B cell (primary cell): ENCODE measurements around the gene NEK6. TPM values are rescaled to one million over a fixed set of nuclear protein-coding genes. Genes with fewer than 3 reads are reported as not detected.
A peak's percentile ranks its signal among the peaks of the same experiment; 100 is the strongest.

Experiments
- ATAC-seq: fragments of 200-7000 bp; cut with Tn5 transposase; one replicate; pipeline ENCODE4 v1.10.0; 2021; ENCODE audit warnings: low read depth, mild to moderate bottlenecking, moderate number of reproducible peaks, moderate library complexity
- CTCF ChIA-PET: fragments of 350-600 bp; sonication (Branson Sonifier 250); formaldehyde crosslinking; loops from one replicate; lab custom pipeline; 2021; ENCODE audit warnings: antibody characterized with exemption, inconsistent platforms; lab: Charles Lee
- POLR2A ChIA-PET: fragments of 350-600 bp; sonication (Branson Sonifier 250); formaldehyde crosslinking; loops from one replicate; lab custom pipeline; 2021; ENCODE audit warnings: antibody characterized with exemption; lab: Charles Lee
- DNase-seq: peaks from one replicate; pipeline ENCODE4 v3.0.0; 2013
- H2AFZ ChIP-seq: 2 replicates; pipeline ENCODE4 v1.6.1; 2012; ENCODE audit warnings: mild to moderate bottlenecking, low read depth, low read length; ENCODE audit not compliant: insufficient read depth, poor library complexity, severe bottlenecking
- H3K27ac ChIP-seq, 2 donors: 1 replicate in 1 of 2; 2 replicates in 1 of 2; pipeline ENCODE4 v1.5.1; 2012 to 2013; ENCODE audit warnings: low read length in 2 of 2, mild to moderate bottlenecking in 2 of 2, moderate library complexity in 1 of 2
- H3K27me3 ChIP-seq, 4 experiments: fragments of 200-600 bp in 1 of 4; sonication (generic) in 1 of 4; replicated peaks in 1 of 4; 1 replicate in 2 of 4; 2 replicates in 2 of 4; pipeline versions ENCODE4 v1.6.1 to v1.7.0; 2013 to 2016; ENCODE audit warnings: low read length in 3 of 4, mild to moderate bottlenecking in 2 of 4, mixed read lengths in 1 of 4, moderate library complexity in 1 of 4; ENCODE audit not compliant: insufficient read depth in 4 of 4, control insufficient read depth in 3 of 4; ENCODE audit errors: control extremely low read depth in 1 of 4
- H3K36me3 ChIP-seq, 2 experiments: replicated peaks in 1 of 2; 1 replicate in 1 of 2; 2 replicates in 1 of 2; pipeline versions ENCODE4 v1.6.1 to v1.7.1; 2013; ENCODE audit warnings: low read length in 1 of 2; ENCODE audit not compliant: insufficient read depth in 2 of 2, control insufficient read depth in 1 of 2; ENCODE audit errors: control extremely low read depth in 1 of 2, extremely low read depth in 1 of 2
- H3K4me1 ChIP-seq, 2 donors: fragments of 200-600 bp in 1 of 2; sonication (generic) in 1 of 2; 1 replicate in 1 of 2; 2 replicates in 1 of 2; pipeline versions ENCODE4 v1.5.1 to v1.6.1; 2013 to 2017; ENCODE audit warnings: low read length in 2 of 2; ENCODE audit not compliant: control insufficient read depth in 2 of 2, insufficient read depth in 2 of 2
- H3K4me2 ChIP-seq: replicated peaks from 2 replicates; pipeline ENCODE3; 2012; ENCODE audit warnings: mild to moderate bottlenecking, low read depth, low read length; ENCODE audit not compliant: poor library complexity, severe bottlenecking
- H3K4me3 ChIP-seq, 5 experiments: fragments of 200-600 bp in 1 of 5; sonication (generic) in 1 of 5; 1 replicate in 3 of 5; 2 replicates in 2 of 5; pipeline versions ENCODE4 v1.5.1 to v1.7.0; 2011 to 2016; ENCODE audit warnings: low read length in 4 of 5, mild to moderate bottlenecking in 4 of 5, low read depth in 2 of 5, control low read depth in 1 of 5, moderate library complexity in 1 of 5; ENCODE audit not compliant: insufficient read depth in 1 of 5; ENCODE audit errors: control extremely low read depth in 1 of 5, extremely low read depth in 1 of 5
- H3K79me2 ChIP-seq: fragments of 200-600 bp; sonication (generic); one replicate; pipeline ENCODE4 v1.6.0; 2016; ENCODE audit warnings: low read length; ENCODE audit not compliant: control insufficient read depth, insufficient read depth
- H3K9ac ChIP-seq: fragments of 200-600 bp; sonication (generic); 2 replicates; pipeline ENCODE4 v1.6.1; 2017; ENCODE audit warnings: mild to moderate bottlenecking, low read length, moderate library complexity
- H3K9me3 ChIP-seq, 3 donors: one replicate each; pipeline versions ENCODE4 v1.6.1 to v1.7.1; 2013; ENCODE audit warnings: low read length in 2 of 3; ENCODE audit not compliant: control insufficient read depth in 2 of 3, insufficient read depth in 1 of 3; ENCODE audit errors: control extremely low read depth in 1 of 3
- H4K20me1 ChIP-seq: 2 replicates; pipeline ENCODE4 v1.6.0; 2012; ENCODE audit warnings: mild to moderate bottlenecking, low read length; ENCODE audit not compliant: insufficient read depth, control insufficient read depth, poor library complexity, severe bottlenecking
- H3K27ac Mint-ChIP-seq: one replicate; pipeline ENCODE4 v1.8.0; 2021; ENCODE audit warnings: mixed read lengths
- H3K27me3 Mint-ChIP-seq: one replicate; pipeline ENCODE4 v1.8.0; 2021; ENCODE audit warnings: mixed read lengths
- H3K4me1 Mint-ChIP-seq: one replicate; pipeline ENCODE4 v1.8.0; 2021; ENCODE audit warnings: mixed read lengths
- H3K4me3 Mint-ChIP-seq: one replicate; pipeline ENCODE4 v1.8.0; 2021; ENCODE audit warnings: mixed read lengths
- H3K9me3 Mint-ChIP-seq: one replicate; pipeline ENCODE4 v1.8.0; 2022; ENCODE audit warnings: mixed read lengths; ENCODE audit not compliant: insufficient read depth
- EZH2 ChIP-seq: IDR thresholded peaks from 2 replicates; pipeline ENCODE4 v1.6.1; 2012; ENCODE audit warnings: borderline replicate concordance, low read depth, mild to moderate bottlenecking, moderate library complexity, low read length; ENCODE audit not compliant: insufficient read depth, poor library complexity, severe bottlenecking
- WGBS: methylation state at CpG from one replicate; pipeline ENCODE4 v1.1.5; 2013; ENCODE audit warnings: missing lambda C conversion rate; ENCODE audit not compliant: insufficient coverage; 5-methylcytosine and 5-hydroxymethylcytosine counted together
- intact Hi-C: fragments of 100-400 bp; cut with micrococcal nuclease; formaldehyde crosslinking; loops from one replicate; pipeline ENCODE4 v1.10.0; 2022
- polyA plus RNA-seq: library from polyadenylated mRNA; depleted of rRNA; stranded (reverse); fragments of >200 nt; gene quantifications from 2 replicates; pipeline ENCODE4 v1.2.3, GENCODE V29; 2012
- total RNA-seq, 2 donors: library from RNA; stranded (reverse); fragments of 120-200 nt in 1 of 2; gene quantifications; 1 replicate in 1 of 2; 2 replicates in 1 of 2; pipeline versions ENCODE4 v1.2.3 to v1.2.4, GENCODE V29; 2013 to 2022
- TF ChIP-seq, protein P1 (sequence below): fragments of 200-600 bp; IDR thresholded peaks from one replicate; pipeline ENCODE4 v1.8.0; 2022; ENCODE audit warnings: antibody characterized with exemption, mild to moderate bottlenecking

The NEK6 gene
- total and polyA plus RNA-seq, 2 donors (not counting 1 experiment from before 2014, with no cell fraction given): 40.0 to 63.1 TPM

DNA sequence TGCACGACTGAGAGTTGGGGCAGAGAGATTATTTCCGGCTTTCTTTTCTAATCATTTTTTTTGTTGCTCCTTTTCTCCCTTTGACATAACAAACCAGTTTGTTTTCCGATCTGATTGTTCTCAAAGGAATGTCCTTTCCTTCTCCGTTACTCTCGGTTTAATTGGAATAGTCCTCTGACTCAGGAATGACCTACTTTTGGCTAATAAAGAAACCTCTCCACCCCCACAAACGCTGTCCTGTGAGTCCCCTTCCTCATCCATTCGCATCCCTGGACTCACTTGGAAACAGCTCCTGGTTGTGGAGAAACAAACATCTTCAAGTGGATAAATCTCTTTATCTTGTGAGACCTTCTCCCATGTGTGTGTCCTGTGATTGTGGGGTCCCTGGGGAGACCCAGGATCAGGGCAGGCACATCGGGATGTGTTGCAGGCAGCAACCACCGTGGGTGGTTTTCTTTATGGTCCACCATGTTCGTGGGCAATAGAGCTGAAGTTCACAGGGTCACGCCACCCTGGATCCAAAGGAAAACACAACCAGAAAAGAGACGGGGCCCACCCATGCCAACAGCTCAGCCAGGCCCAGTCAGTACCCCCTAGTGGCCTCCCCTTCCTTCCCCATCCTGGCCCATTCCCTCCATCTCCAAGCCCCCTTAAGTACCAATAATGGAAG lies 45.2 kb upstream of the NEK6 start:
- ChIA-PET POLR2A (interaction anchor here (0.6 to 1.0 kb wide), 2 partner anchors 10 to 978 kb away, joined by 3 read pairs; no protein-coding TSS in a partner anchor), CTCF (interaction anchor here (0.7 to 1.7 kb wide), 3 partner anchors 10 to 123 kb away, joined by 3 to 4 read pairs (median 3); no protein-coding TSS in a partner anchor)
- H3K79me2 ChIP-seq: no peaks in the 10 kb centered on the region
- ATAC-seq: no peak
- no peaks in the 10 kb centered on the region for H3K9me3 ChIP-seq
- Mint-ChIP-seq H3K4me1 (peaks cover 92% of the 10 kb centered on the region), H3K9me3 (no peaks in the 10 kb centered on the region), H3K27me3 (no peaks in the 10 kb centered on the region), H3K4me3 (no peak overlapping the region), H3K27ac (peak overlapping the region; percentile 83)
- no peak overlapping the region for H2AFZ ChIP-seq
- no peaks in the 10 kb centered on the region for H3K27me3 ChIP-seq
- intact Hi-C loops: no loop called here
- DNase-seq: no peak
- 86% methylated on average over 10 of the region's 12 CpGs for WGBS
- H3K4me1 ChIP-seq: peaks cover 82 to 88% of the 10 kb centered on the region in 2 donors
- no peak overlapping the region for H3K4me3 ChIP-seq
- H3K36me3 ChIP-seq: no peaks in the 10 kb centered on the region
- no peak overlapping the region for H3K4me2 ChIP-seq
- H4K20me1 ChIP-seq: no peaks in the 10 kb centered on the region
- no peak overlapping the region for H3K9ac ChIP-seq
- TF ChIP-seq, protein P1, sequence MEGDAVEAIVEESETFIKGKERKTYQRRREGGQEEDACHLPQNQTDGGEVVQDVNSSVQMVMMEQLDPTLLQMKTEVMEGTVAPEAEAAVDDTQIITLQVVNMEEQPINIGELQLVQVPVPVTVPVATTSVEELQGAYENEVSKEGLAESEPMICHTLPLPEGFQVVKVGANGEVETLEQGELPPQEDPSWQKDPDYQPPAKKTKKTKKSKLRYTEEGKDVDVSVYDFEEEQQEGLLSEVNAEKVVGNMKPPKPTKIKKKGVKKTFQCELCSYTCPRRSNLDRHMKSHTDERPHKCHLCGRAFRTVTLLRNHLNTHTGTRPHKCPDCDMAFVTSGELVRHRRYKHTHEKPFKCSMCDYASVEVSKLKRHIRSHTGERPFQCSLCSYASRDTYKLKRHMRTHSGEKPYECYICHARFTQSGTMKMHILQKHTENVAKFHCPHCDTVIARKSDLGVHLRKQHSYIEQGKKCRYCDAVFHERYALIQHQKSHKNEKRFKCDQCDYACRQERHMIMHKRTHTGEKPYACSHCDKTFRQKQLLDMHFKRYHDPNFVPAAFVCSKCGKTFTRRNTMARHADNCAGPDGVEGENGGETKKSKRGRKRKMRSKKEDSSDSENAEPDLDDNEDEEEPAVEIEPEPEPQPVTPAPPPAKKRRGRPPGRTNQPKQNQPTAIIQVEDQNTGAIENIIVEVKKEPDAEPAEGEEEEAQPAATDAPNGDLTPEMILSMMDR: no peak
- no peak for TF ChIP-seq EZH2
- no peak overlapping the region for H3K27ac ChIP-seq

DNA sequence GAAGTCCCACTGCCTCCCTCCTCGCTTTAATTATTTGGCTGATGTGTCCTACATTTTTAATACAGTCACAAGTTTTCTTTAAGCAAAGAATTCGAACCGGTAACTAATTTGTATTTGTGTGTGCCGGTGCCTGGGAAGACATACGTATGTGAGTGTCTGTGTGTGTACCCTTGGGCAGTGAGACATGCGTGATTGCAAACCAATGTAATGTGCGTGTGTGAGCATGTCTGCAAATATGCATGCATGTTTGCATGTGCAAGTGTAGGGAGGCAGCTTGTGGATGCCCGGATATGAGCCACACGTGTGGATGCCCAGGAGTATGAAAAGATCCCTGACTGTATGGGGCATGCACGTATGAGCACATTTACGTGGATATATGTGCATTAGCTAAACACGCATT lies 44.4 kb upstream of the NEK6 start:
- H3K4me3 ChIP-seq: no peak overlapping the region
- H2AFZ ChIP-seq: no peak overlapping the region
- no peak overlapping the region for H3K27ac ChIP-seq
- H4K20me1 ChIP-seq: no peaks in the 10 kb centered on the region
- Mint-ChIP-seq H3K4me3 (no peak overlapping the region), H3K4me1 (peaks cover 93% of the 10 kb centered on the region), H3K27ac (peak overlapping the region; percentile 64), H3K27me3 (no peaks in the 10 kb centered on the region), H3K9me3 (no peaks in the 10 kb centered on the region)
- no peak for TF ChIP-seq EZH2
- TF ChIP-seq, protein P1: no peak
- ATAC-seq: no peak
- H3K27me3 ChIP-seq: no peaks in the 10 kb centered on the region
- H3K4me2 ChIP-seq: peak overlapping the region; percentile 76
- H3K9ac ChIP-seq: no peak overlapping the region
- ChIA-PET CTCF (interaction anchor here (1.5 to 1.7 kb wide), 2 partner anchors 11 to 14 kb away, joined by 3 to 4 read pairs; no protein-coding TSS in a partner anchor), POLR2A (interaction anchor here (1.0 kb wide), 1 partner anchor 11 kb away, joined by 3 read pairs; no protein-coding TSS in a partner anchor)
- no peaks in the 10 kb centered on the region for H3K79me2 ChIP-seq
- no peak for DNase-seq
- peaks cover 82 to 88% of the 10 kb centered on the region in 2 donors for H3K4me1 ChIP-seq
- H3K9me3 ChIP-seq: no peaks in the 10 kb centered on the region
- no peaks in the 10 kb centered on the region for H3K36me3 ChIP-seq
- intact Hi-C loops: no loop called here
- 98% methylated on average over 11 of the region's 12 CpGs for WGBS
